IMR-90 (cell line): ENCODE measurements around the gene RBM15B. TPM values are rescaled to one million over a fixed set of nuclear protein-coding genes. Genes with fewer than 3 reads are reported as not detected.

Experiments used
- ATAC-seq: fragments of 200-7000 bp; cut with Tn5 transposase; 2 replicates; pipeline ENCODE4 v1.9.1; 2020; ENCODE audit warnings: low read depth, mild to moderate bottlenecking, moderate library complexity
- BruUV-seq: library from RNA; stranded (reverse); fragments of 400-500 nt; replicated peaks from 2 replicates; lab custom pipeline; 2021; lab: Mats Ljungman, UMichigan
- CTCF ChIA-PET: fragments of 300-600 bp; formaldehyde crosslinking; extraction: SDS; loops from one replicate; lab custom pipeline; 2021; ENCODE audit warnings: antibody characterized with exemption; lab: Yijun Ruan, JAX
- POLR2A ChIA-PET: fragments of 300-600 bp; sonication (Branson Sonifier 250); formaldehyde crosslinking; loops from one replicate; lab custom pipeline; 2022; ENCODE audit warnings: antibody characterized with exemption; ENCODE audit not compliant: unreplicated experiment; lab: Charles Lee
- DNase-seq: peaks from one replicate; pipeline ENCODE4 v3.0.0; 2013
- H2AFZ ChIP-seq: replicated peaks from 2 replicates; pipeline ENCODE3; 2013; ENCODE audit warnings: low read length, mild to moderate bottlenecking; ENCODE audit not compliant: poor library complexity
- H2AK5ac ChIP-seq: 2 replicates; pipeline ENCODE4 v1.6.1; 2013; ENCODE audit warnings: low read depth, low read length, inconsistent platforms
- H2AK9ac ChIP-seq: replicated peaks from 2 replicates; pipeline ENCODE3; 2013; ENCODE audit warnings: mild to moderate bottlenecking, low read depth, low read length, moderate library complexity; ENCODE audit not compliant: poor library complexity
- H2BK120ac ChIP-seq: 2 replicates; pipeline ENCODE4 v1.6.1; 2013; ENCODE audit warnings: low read depth, low read length, inconsistent platforms
- H2BK15ac ChIP-seq: 3 replicates; pipeline ENCODE4 v1.6.1; 2013; ENCODE audit warnings: low read depth, low read length, inconsistent platforms
- H2BK20ac ChIP-seq: 2 replicates; pipeline ENCODE4 v1.6.1; 2013; ENCODE audit warnings: low read depth, mild to moderate bottlenecking, inconsistent platforms, low read length, moderate library complexity
- H2BK5ac ChIP-seq: 2 replicates; pipeline ENCODE4 v1.6.1; 2013; ENCODE audit warnings: mild to moderate bottlenecking, low read depth, low read length, inconsistent platforms; ENCODE audit not compliant: poor library complexity, severe bottlenecking
- H3K14ac ChIP-seq: replicated peaks from 2 replicates; pipeline ENCODE4 v1.6.1; 2013; ENCODE audit warnings: low read depth, low read length, inconsistent platforms
- H3K18ac ChIP-seq: 2 replicates; pipeline ENCODE4 v1.6.1; 2013; ENCODE audit warnings: low read depth, low read length, control low read depth
- H3K23ac ChIP-seq: 2 replicates; pipeline ENCODE4 v1.6.1; 2013; ENCODE audit warnings: low read depth, low read length, inconsistent platforms
- H3K27ac ChIP-seq: 2 replicates; pipeline ENCODE4 v1.5.1; 2013; ENCODE audit warnings: mild to moderate bottlenecking, control low read depth, low read length; ENCODE audit not compliant: insufficient read depth
- H3K27me3 ChIP-seq: 2 replicates; pipeline ENCODE4 v1.6.1; 2013; ENCODE audit warnings: low read length; ENCODE audit not compliant: control insufficient read depth, insufficient read depth
- H3K36me3 ChIP-seq: 2 replicates; pipeline ENCODE4 v1.6.1; 2013; ENCODE audit warnings: low read length, mixed read lengths; ENCODE audit not compliant: control insufficient read depth, insufficient read depth
- H3K4ac ChIP-seq: 2 replicates; pipeline ENCODE4 v1.6.1; 2013; ENCODE audit warnings: low read depth, low read length, inconsistent platforms
- H3K4me1 ChIP-seq: 2 replicates; pipeline ENCODE4 v1.6.1; 2013; ENCODE audit warnings: low read length, mixed read lengths; ENCODE audit not compliant: control insufficient read depth, insufficient read depth
- H3K4me2 ChIP-seq: 2 replicates; pipeline ENCODE4 v1.6.1; 2013; ENCODE audit warnings: low read depth, mild to moderate bottlenecking, control low read depth, low read length, moderate library complexity
- H3K4me3 ChIP-seq: 2 replicates; pipeline ENCODE4 v1.5.1; 2013; ENCODE audit warnings: low read depth, mild to moderate bottlenecking, control low read depth, low read length, moderate library complexity; ENCODE audit not compliant: insufficient read depth
- H3K56ac ChIP-seq: 2 replicates; pipeline ENCODE4 v1.6.1; 2013; ENCODE audit warnings: low read length, inconsistent platforms; ENCODE audit not compliant: insufficient read depth; ENCODE audit errors: extremely low read depth
- H3K79me1 ChIP-seq, 2 experiments: 2 replicates each; pipeline ENCODE4 v1.6.1; 2013; ENCODE audit warnings: low read length in 2 of 2, inconsistent platforms in 1 of 2, low read depth in 1 of 2
- H3K9ac ChIP-seq: 2 replicates; pipeline ENCODE4 v1.6.1; 2013; ENCODE audit warnings: low read depth, low read length, control low read depth
- H3K9me1 ChIP-seq: 2 replicates; pipeline ENCODE4 v1.6.1; 2013; ENCODE audit warnings: low read length, inconsistent platforms; ENCODE audit not compliant: insufficient read depth
- H3K9me3 ChIP-seq: 2 replicates; pipeline ENCODE4 v1.6.1; 2013; ENCODE audit warnings: low read length; ENCODE audit not compliant: control insufficient read depth, insufficient read depth
- H4K20me1 ChIP-seq: 2 replicates; pipeline ENCODE4 v1.6.1; 2013; ENCODE audit warnings: low read length, inconsistent platforms; ENCODE audit not compliant: insufficient read depth
- H4K5ac ChIP-seq: 2 replicates; pipeline ENCODE4 v1.6.1; 2013; ENCODE audit warnings: mild to moderate bottlenecking, low read depth, low read length, control low read depth
- H4K8ac ChIP-seq, 2 experiments: 2 replicates each; pipeline ENCODE4 v1.6.1; 2013; ENCODE audit warnings: low read depth in 2 of 2, low read length in 2 of 2, control low read depth in 1 of 2, inconsistent platforms in 1 of 2
- H4K91ac ChIP-seq: 2 replicates; pipeline ENCODE4 v1.6.1; 2013; ENCODE audit warnings: low read depth, low read length, inconsistent platforms; ENCODE audit not compliant: insufficient read depth
- BHLHE40 ChIP-seq: fragments of 150-350 bp; IDR thresholded peaks from 2 replicates; pipeline ENCODE4 v1.6.1; 2016; ENCODE audit warnings: mild to moderate bottlenecking, low read depth, low read length
- CEBPB ChIP-seq: IDR thresholded peaks from 2 replicates; pipeline ENCODE4 v1.6.1; 2012; ENCODE audit warnings: low read depth, low read length, improper control_type of control experiment
- CHD1 ChIP-seq: IDR thresholded peaks from 2 replicates; pipeline ENCODE4 v1.6.1; 2012; ENCODE audit warnings: low read depth, low read length, improper control_type of control experiment
- FOS ChIP-seq: fragments of 150-350 bp; IDR thresholded peaks from 2 replicates; pipeline ENCODE4 v1.6.1; 2016; ENCODE audit warnings: low read depth, low read length
- MAFK ChIP-seq: IDR thresholded peaks from 2 replicates; pipeline ENCODE4 v1.6.1; 2012; ENCODE audit warnings: low read depth, low read length, improper control_type of control experiment
- MAZ ChIP-seq: IDR thresholded peaks from 2 replicates; pipeline ENCODE4 v1.6.1; 2012; ENCODE audit warnings: low read depth, mild to moderate bottlenecking, low read length, improper control_type of control experiment, moderate library complexity, borderline replicate concordance
- MXI1 ChIP-seq: IDR thresholded peaks from 2 replicates; pipeline ENCODE4 v1.6.1; 2012; ENCODE audit warnings: low read depth, mild to moderate bottlenecking, low read length, moderate library complexity, borderline replicate concordance
- NFE2L2 ChIP-seq: fragments of 150-350 bp; IDR thresholded peaks from 2 replicates; pipeline ENCODE4 v1.6.1; 2016; ENCODE audit warnings: low read depth, mild to moderate bottlenecking, low read length
- POLR2A ChIP-seq: IDR thresholded peaks from 2 replicates; pipeline ENCODE4 v1.6.1; 2012; ENCODE audit warnings: mild to moderate bottlenecking, low read depth, low read length
- RAD21 ChIP-seq: IDR thresholded peaks from 2 replicates; pipeline ENCODE4 v1.6.1; 2012; ENCODE audit warnings: low read length, improper control_type of control experiment
- RCOR1 ChIP-seq: IDR thresholded peaks from 2 replicates; pipeline ENCODE4 v1.6.1; 2012; ENCODE audit warnings: mild to moderate bottlenecking, low read length, improper control_type of control experiment; ENCODE audit not compliant: insufficient replicate concordance
- RFX5 ChIP-seq: IDR thresholded peaks from 2 replicates; pipeline ENCODE4 v1.8.0; 2012; ENCODE audit warnings: low read depth, mild to moderate bottlenecking, low read length, moderate library complexity
- SMC3 ChIP-seq: fragments of 150-350 bp; IDR thresholded peaks from 2 replicates; pipeline ENCODE4 v1.6.1; 2016; ENCODE audit warnings: low read depth, mild to moderate bottlenecking, antibody characterized with exemption, low read length, moderate library complexity
- WGBS, 2 experiments: methylation state at CpG; one replicate each; pipeline versions ENCODE4 v1.1.5 to v1.1.7; 2013; ENCODE audit warnings: missing lambda C conversion rate in 2 of 2; ENCODE audit not compliant: insufficient read length in 1 of 2; ENCODE audit errors: extremely low coverage in 2 of 2; 5-methylcytosine and 5-hydroxymethylcytosine counted together
- dilution Hi-C: fragments of 300-500 bp; cut with HindIII; formaldehyde crosslinking; loops from one replicate; pipeline ENCODE4 v1.14.3; 2018; ENCODE audit warnings: low sequenced_read_pairs; ENCODE audit not compliant: unreplicated experiment
- in situ Hi-C: fragments of 300-500 bp; cut with MboI; formaldehyde crosslinking; loops from 3 replicates; pipeline ENCODE4 v1.14.3; 2019; ENCODE audit warnings: low sequenced_read_pairs, inconsistent platforms, mixed read lengths
- intact Hi-C: fragments of 100-400 bp; cut with micrococcal nuclease; formaldehyde crosslinking; loops from 2 replicates; pipeline ENCODE4 v1.10.0; 2022
- polyA plus RNA-seq, 3 experiments: library from polyadenylated mRNA; depleted of rRNA; stranded (reverse); fragments of >200 nt; gene quantifications; 2 replicates each; pipeline ENCODE4 v1.2.3, GENCODE V29; 2012; ENCODE audit warnings: low replicate concordance in 1 of 3
- total RNA-seq: library from RNA; depleted of rRNA; stranded (reverse); fragments of >200 nt; gene quantifications from 2 replicates; pipeline ENCODE4 v1.2.3, GENCODE V29; 2012
- TF ChIP-seq, protein P1 (sequence below): conservative IDR thresholded peaks from 2 replicates; pipeline ENCODE4 v1.5.1; 2012; ENCODE audit warnings: mild to moderate bottlenecking, low read depth, low read length, improper control_type of control experiment
- TF ChIP-seq, protein P2 (sequence below): fragments of 150-350 bp; IDR thresholded peaks from 2 replicates; pipeline ENCODE4 v1.6.1; 2017; ENCODE audit warnings: mild to moderate bottlenecking, antibody characterized with exemption, low read length, low read depth
- TF ChIP-seq, protein P3 (sequence below): fragments of 150-350 bp; IDR thresholded peaks from 2 replicates; pipeline ENCODE4 v1.6.1; 2016; ENCODE audit warnings: low read depth, mild to moderate bottlenecking, low read length, moderate library complexity, borderline replicate concordance

RBM15B gene
- total and polyA plus RNA-seq, 2 of the 4 experiments (the other 2 are of a cell fraction): 16.2 to 17.4 TPM

DNA sequence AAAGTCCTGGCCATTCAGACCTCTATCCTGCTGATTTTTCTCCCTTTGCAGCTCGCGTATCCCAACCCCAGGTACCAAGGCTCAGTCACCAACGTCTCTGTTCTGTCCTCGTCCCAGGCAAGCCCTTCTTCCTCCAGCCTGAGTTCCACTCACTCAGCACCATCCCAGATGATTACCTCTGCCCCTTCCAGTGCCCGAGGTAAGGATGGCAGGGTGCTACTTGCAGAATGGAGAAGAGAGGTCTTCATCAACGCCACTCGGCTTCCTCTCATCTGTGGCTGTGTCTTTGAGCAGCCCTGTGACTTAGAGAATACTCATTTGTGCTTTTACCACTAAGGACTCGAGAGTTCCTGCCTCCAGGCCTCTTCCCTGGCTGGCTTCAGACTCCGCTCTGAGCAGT is 28.6 kb upstream of the RBM15B start:
- no peaks in the 10 kb centered on the region for H3K9me1 ChIP-seq
- H3K4me2 ChIP-seq: no peak overlapping the region
- no peak for DNase-seq
- H3K9ac ChIP-seq: no peak overlapping the region
- no peak overlapping the region for H4K5ac ChIP-seq
- WGBS, 2 experiments: 60% methylated on average over 1 of the region's 9 CpGs; no CpG with 5 or more reads in 1 of the 2 experiments
- no peaks in the 10 kb centered on the region for H4K20me1 ChIP-seq
- no peak overlapping the region for H4K91ac ChIP-seq
- no peaks in the 10 kb centered on the region for H3K36me3 ChIP-seq
- ChIA-PET POLR2A (interaction anchor here (0.6 kb wide), 1 partner anchor 33 kb away, joined by 3 read pairs; no protein-coding TSS in a partner anchor), CTCF (no interaction called here)
- TF ChIP-seq MAFK (no peak), MXI1 (no peak), CEBPB (no peak), MAZ (no peak), POLR2A (no peak), NFE2L2 (no peak), FOS (no peak), RAD21 (no peak), CHD1 (no peak), RFX5 (no peak), RCOR1 (no peak), SMC3 (no peak), BHLHE40 (no peak)
- TF ChIP-seq, protein P1, sequence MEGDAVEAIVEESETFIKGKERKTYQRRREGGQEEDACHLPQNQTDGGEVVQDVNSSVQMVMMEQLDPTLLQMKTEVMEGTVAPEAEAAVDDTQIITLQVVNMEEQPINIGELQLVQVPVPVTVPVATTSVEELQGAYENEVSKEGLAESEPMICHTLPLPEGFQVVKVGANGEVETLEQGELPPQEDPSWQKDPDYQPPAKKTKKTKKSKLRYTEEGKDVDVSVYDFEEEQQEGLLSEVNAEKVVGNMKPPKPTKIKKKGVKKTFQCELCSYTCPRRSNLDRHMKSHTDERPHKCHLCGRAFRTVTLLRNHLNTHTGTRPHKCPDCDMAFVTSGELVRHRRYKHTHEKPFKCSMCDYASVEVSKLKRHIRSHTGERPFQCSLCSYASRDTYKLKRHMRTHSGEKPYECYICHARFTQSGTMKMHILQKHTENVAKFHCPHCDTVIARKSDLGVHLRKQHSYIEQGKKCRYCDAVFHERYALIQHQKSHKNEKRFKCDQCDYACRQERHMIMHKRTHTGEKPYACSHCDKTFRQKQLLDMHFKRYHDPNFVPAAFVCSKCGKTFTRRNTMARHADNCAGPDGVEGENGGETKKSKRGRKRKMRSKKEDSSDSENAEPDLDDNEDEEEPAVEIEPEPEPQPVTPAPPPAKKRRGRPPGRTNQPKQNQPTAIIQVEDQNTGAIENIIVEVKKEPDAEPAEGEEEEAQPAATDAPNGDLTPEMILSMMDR: no peak
- TF ChIP-seq, protein P2, sequence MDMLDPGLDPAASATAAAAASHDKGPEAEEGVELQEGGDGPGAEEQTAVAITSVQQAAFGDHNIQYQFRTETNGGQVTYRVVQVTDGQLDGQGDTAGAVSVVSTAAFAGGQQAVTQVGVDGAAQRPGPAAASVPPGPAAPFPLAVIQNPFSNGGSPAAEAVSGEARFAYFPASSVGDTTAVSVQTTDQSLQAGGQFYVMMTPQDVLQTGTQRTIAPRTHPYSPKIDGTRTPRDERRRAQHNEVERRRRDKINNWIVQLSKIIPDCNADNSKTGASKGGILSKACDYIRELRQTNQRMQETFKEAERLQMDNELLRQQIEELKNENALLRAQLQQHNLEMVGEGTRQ: no peak
- TF ChIP-seq, protein P3, sequence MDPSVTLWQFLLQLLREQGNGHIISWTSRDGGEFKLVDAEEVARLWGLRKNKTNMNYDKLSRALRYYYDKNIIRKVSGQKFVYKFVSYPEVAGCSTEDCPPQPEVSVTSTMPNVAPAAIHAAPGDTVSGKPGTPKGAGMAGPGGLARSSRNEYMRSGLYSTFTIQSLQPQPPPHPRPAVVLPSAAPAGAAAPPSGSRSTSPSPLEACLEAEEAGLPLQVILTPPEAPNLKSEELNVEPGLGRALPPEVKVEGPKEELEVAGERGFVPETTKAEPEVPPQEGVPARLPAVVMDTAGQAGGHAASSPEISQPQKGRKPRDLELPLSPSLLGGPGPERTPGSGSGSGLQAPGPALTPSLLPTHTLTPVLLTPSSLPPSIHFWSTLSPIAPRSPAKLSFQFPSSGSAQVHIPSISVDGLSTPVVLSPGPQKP: no peak
- H2BK120ac ChIP-seq: no peak overlapping the region
- in situ Hi-C loops (no loop called here), dilution Hi-C loops (loop anchor here (25.0 kb wide), 1 partner anchor 250 kb away; no protein-coding TSS in a partner anchor), intact Hi-C loops (no loop called here)
- no peak overlapping the region for H3K14ac ChIP-seq
- no peak overlapping the region for H2BK20ac ChIP-seq
- H3K27ac ChIP-seq: no peak overlapping the region
- no peak overlapping the region for H4K8ac ChIP-seq
- H3K18ac ChIP-seq: no peak overlapping the region
- H3K79me1 ChIP-seq: no peaks in the 10 kb centered on the region
- no peaks in the 10 kb centered on the region for H3K4me1 ChIP-seq
- H2AK5ac ChIP-seq: no peak overlapping the region
- no peak overlapping the region for H3K4me3 ChIP-seq
- no peak overlapping the region for H3K23ac ChIP-seq
- BruUV-seq: no TSS peak
- ATAC-seq: no peak
- H3K56ac ChIP-seq: no peak overlapping the region
- H2AFZ ChIP-seq: no peak overlapping the region
- H2AK9ac ChIP-seq: no peak overlapping the region
- no peak overlapping the region for H2BK15ac ChIP-seq
- no peak overlapping the region for H2BK5ac ChIP-seq
- H3K27me3 ChIP-seq: peaks cover 11% of the 10 kb centered on the region
- no peak overlapping the region for H3K4ac ChIP-seq
- H3K9me3 ChIP-seq: no peaks in the 10 kb centered on the region
